NCI-H2029 (cell line): ENCODE measurements around the gene DIP2C.
A peak's percentile ranks its signal among the peaks of the same experiment; 100 is the strongest.

Experiments used
- DNase-seq: peaks from one replicate; lab custom pipeline; 2025; lab: John Stamatoyannopoulos, UW

The DIP2C gene

GRCh38 chr10:498760-499435 lies 190.6 kb downstream of the DIP2C start:
- DNase-seq = no peak

GRCh38 chr10:497898-498451 lies 191.5 kb downstream of the DIP2C start:
- DNase-seq = no peak

GRCh38 chr10:497289-497688 lies 192.2 kb downstream of the DIP2C start:
- no peak for DNase-seq

GRCh38 chr10:494556-494955 lies 194.9 kb downstream of the DIP2C start:
- DNase-seq = no peak

- no peak for DNase-seq
Observed at GRCh38 chr10:494149-494542, 195.3 kb downstream of the DIP2C start.

- no peak for DNase-seq
Observed at GRCh38 chr10:493391-494148, 195.9 kb downstream of the DIP2C start.

GRCh38 chr10:492836-493235 lies 196.6 kb downstream of the DIP2C start:
- DNase-seq = no peak

- no peak for DNase-seq
Observed at GRCh38 chr10:491667-492424, 197.6 kb downstream of the DIP2C start.

- DNase-seq = no peak
Observed at GRCh38 chr10:490891-491571, 198.4 kb downstream of the DIP2C start.

GRCh38 chr10:490256-490655 lies 199.2 kb downstream of the DIP2C start:
- no peak for DNase-seq

- DNase-seq = no peak
Observed at GRCh38 chr10:489330-489729, 200.1 kb downstream of the DIP2C start.

GRCh38 chr10:488933-489215 lies 200.6 kb downstream of the DIP2C start:
- no peak for DNase-seq

- no peak for DNase-seq
Observed at GRCh38 chr10:488081-488932, 201.2 kb downstream of the DIP2C start.

- DNase-seq = no peak
Observed at GRCh38 chr10:486666-487322, 202.7 kb downstream of the DIP2C start.

- no peak for DNase-seq
Observed at GRCh38 chr10:486206-486605, 203.3 kb downstream of the DIP2C start.

- peak; percentile 51 for DNase-seq
Observed at GRCh38 chr10:485776-486175, 203.7 kb downstream of the DIP2C start.

- no peak for DNase-seq
Observed at GRCh38 chr10:484925-485661, 204.4 kb downstream of the DIP2C start.

GRCh38 chr10:484441-484924 lies 205.0 kb downstream of the DIP2C start:
- DNase-seq = no peak

- no peak for DNase-seq
Observed at GRCh38 chr10:483261-483660, 206.2 kb downstream of the DIP2C start.

GRCh38 chr10:482848-483247 lies 206.6 kb downstream of the DIP2C start:
- no peak for DNase-seq
